Uterus (tissue), 4 donors: ENCODE results near the gene RPAIN. TPM values are rescaled to one million over a fixed set of nuclear protein-coding genes. Genes with fewer than 3 reads are reported as not detected.

ENCODE experiments used
- DNase-seq, 2 donors: peaks; one replicate each; pipeline ENCODE4 v3.0.0-alpha.2; 2019 to 2020
- H3K27ac ChIP-seq, 2 donors: fragments of 200-600 bp; sonication (generic); 1 replicate in 1 of 2; 2 replicates in 1 of 2; pipeline ENCODE4 v1.5.1; 2016 to 2018
- H3K27me3 ChIP-seq, 2 donors: fragments of 200-600 bp; sonication (generic); one replicate each; pipeline ENCODE4 v1.5.1; 2018 to 2019; ENCODE audit warnings: control low read depth in 1 of 2
- H3K36me3 ChIP-seq, 2 donors: fragments of 200-600 bp; sonication (generic); one replicate each; pipeline ENCODE4 v1.5.1; 2019; ENCODE audit warnings: control low read depth in 1 of 2
- H3K4me1 ChIP-seq, 2 donors: fragments of 200-600 bp; sonication (generic); one replicate each; pipeline ENCODE4 v1.5.1; 2018 to 2019; ENCODE audit warnings: control low read depth in 1 of 2
- H3K4me3 ChIP-seq, 2 donors: fragments of 200-600 bp; sonication (generic); 1 replicate in 1 of 2; 2 replicates in 1 of 2; pipeline ENCODE4 v1.5.1; 2018 to 2019; ENCODE audit warnings: mild to moderate bottlenecking in 1 of 2
- H3K9me3 ChIP-seq, 2 donors: fragments of 200-600 bp; sonication (generic); one replicate each; pipeline ENCODE4 v1.5.1; 2019; ENCODE audit warnings: control low read depth in 1 of 2
- CTCF ChIP-seq, 4 experiments: fragments of 200-600 bp in 2 of 4; fragments of 450-650 bp in 2 of 4; sonication (generic) in 2 of 4; IDR thresholded peaks; one replicate each; pipeline ENCODE4 v1.5.1; 2016 to 2019; ENCODE audit warnings: antibody characterized with exemption in 4 of 4, mild to moderate bottlenecking in 2 of 4, moderate library complexity in 1 of 4
- POLR2A ChIP-seq, 2 donors: fragments of 450-650 bp; IDR thresholded peaks; one replicate each; pipeline ENCODE4 v1.6.1; 2016; ENCODE audit warnings: antibody characterized with exemption in 2 of 2, mild to moderate bottlenecking in 1 of 2, moderate library complexity in 1 of 2
- intact Hi-C: fragments of 100-400 bp; cut with DNase I; formaldehyde crosslinking; loops from one replicate; pipeline ENCODE4 v1.15.1; 2023; ENCODE audit warnings: low total_unique reads
- total RNA-seq, 4 donors: library from RNA; depleted of rRNA in 3 of 4; stranded (reverse); fragments of >200 nt in 3 of 4; gene quantifications; one replicate each; pipeline versions ENCODE4 v1.1.0 to v1.2.4, GENCODE V29; 2014 to 2023
- donor health status: DM: yes; HTN: yes; CAD: no.

Gene RPAIN, protein sequence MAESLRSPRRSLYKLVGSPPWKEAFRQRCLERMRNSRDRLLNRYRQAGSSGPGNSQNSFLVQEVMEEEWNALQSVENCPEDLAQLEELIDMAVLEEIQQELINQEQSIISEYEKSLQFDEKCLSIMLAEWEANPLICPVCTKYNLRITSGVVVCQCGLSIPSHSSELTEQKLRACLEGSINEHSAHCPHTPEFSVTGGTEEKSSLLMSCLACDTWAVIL
- total RNA-seq: 10 to 100 TPM; 38.7 to 78.8 (median 46.9) TPM

DNA sequence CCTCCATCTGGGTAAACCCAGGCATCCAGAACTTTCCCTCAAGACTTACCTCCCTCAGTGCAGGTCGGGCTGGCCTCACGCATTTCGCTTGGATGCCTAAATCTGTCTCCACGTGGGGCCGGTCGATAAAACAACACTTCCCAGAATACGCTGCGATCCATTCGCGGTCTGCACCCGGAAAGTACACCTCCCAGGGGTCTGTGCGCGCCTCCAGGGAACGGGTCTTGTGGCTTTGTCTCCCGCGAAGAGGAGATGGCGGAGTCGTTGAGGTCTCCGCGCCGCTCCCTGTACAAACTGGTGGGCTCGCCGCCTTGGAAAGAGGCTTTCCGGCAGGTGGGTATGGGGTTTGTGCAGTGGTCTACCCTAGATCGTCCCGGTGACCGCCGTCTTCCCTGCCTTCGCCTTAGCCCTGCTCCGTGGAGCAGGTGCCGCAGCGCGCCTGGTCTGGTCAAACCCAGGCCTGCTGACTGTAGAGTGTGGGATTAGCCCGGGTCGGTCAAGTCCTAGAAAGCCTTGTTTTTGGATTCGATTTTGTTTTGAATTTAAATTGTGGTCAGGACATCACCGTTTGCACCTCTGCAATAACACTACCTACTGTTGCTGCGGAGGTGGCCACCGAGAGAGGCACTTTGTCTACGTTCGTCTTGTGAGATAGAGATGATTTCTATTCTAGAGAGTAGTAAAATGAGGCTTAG lies at the start of gene RPAIN:
TSS of gene RPAIN (plus strand) at position 224 of the 695 bp plus-strand sequence. CDS start at position 253, 29 bp downstream.
- DNase-seq: peak; percentile 85 to 87
- peak; percentile 49 to 57 for TF ChIP-seq POLR2A (IDR thresholded peaks at IDR 0.05)
- peak in 1 of 4 experiments; percentile 15 for TF ChIP-seq CTCF (IDR thresholded peaks at IDR 0.05)
- intact Hi-C loops: no loop called here
- Histone ChIP-seq H3K4me3 (peak within 1 kb of the TSS; percentile 74 to 87), H3K36me3 (no peaks in the 10 kb centered on the region), H3K4me1 (peaks cover 0 to 6% of the 10 kb centered on the region in 2 donors), H3K9me3 (no peaks in the 10 kb centered on the region), H3K27me3 (no peaks in the 10 kb centered on the region), H3K27ac (peak within 1 kb of the TSS; percentile 92)

DNA sequence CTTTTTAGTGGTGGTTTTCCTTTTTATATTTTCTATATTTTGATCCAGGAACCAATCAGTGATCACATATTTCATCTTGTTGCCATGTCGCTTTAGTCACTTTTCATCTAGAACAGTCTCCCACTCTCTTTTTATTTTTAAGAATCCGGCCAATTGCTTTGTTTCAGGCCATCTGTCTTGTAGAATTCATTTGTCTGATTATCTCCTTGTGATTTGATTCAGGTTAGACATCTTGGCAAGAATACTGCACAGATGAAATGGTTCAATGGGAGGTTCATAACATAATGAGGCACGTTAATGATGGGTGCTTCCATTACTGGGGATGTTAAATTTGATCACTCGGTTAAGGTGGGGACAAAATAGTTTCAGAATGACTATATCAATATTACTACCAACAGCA lies 49.6 kb upstream of the RPAIN start:
- no peaks in the 10 kb centered on the region for H3K9me3 ChIP-seq
- H3K36me3 ChIP-seq: no peaks in the 10 kb centered on the region
- no peak for DNase-seq
- TF ChIP-seq CTCF (IDR thresholded peaks at IDR 0.05): no peak
- TF ChIP-seq POLR2A (IDR thresholded peaks at IDR 0.05): no peak
- H3K27me3 ChIP-seq: no peaks in the 10 kb centered on the region
- no peaks in the 10 kb centered on the region for H3K4me1 ChIP-seq
- no peak overlapping the region for H3K4me3 ChIP-seq
- H3K27ac ChIP-seq: no peak overlapping the region
- intact Hi-C loops: no loop called here

GRCh38 chr17:5373112-5373511 lies 46.9 kb upstream of the RPAIN start:
- intact Hi-C loops: no loop called here
- Histone ChIP-seq H3K27me3 (no peaks in the 10 kb centered on the region), H3K4me3 (no peak overlapping the region), H3K36me3 (no peaks in the 10 kb centered on the region), H3K4me1 (no peaks in the 10 kb centered on the region), H3K27ac (no peak overlapping the region), H3K9me3 (no peaks in the 10 kb centered on the region)
- TF ChIP-seq CTCF (IDR thresholded peaks at IDR 0.05): no peak
- TF ChIP-seq POLR2A (IDR thresholded peaks at IDR 0.05): no peak
- no peak for DNase-seq

GRCh38 chr17:5378566-5379207 lies 41.3 kb upstream of the RPAIN start:
- no peaks in the 10 kb centered on the region for H3K9me3 ChIP-seq
- no peaks in the 10 kb centered on the region for H3K4me1 ChIP-seq
- DNase-seq: no peak
- no peak for TF ChIP-seq CTCF (IDR thresholded peaks at IDR 0.05)
- no peak for TF ChIP-seq POLR2A (IDR thresholded peaks at IDR 0.05)
- intact Hi-C loops: no loop called here
- no peak overlapping the region for H3K27ac ChIP-seq
- no peak overlapping the region for H3K4me3 ChIP-seq
- H3K36me3 ChIP-seq: no peaks in the 10 kb centered on the region
- H3K27me3 ChIP-seq: no peaks in the 10 kb centered on the region
